GM23338 (cell line): ENCODE measurements around the gene HTRA1. TPM values are rescaled to one million over a fixed set of nuclear protein-coding genes. Genes with fewer than 3 reads are reported as not detected.

ENCODE experiments used
- ATAC-seq: fragments of 200-7000 bp; cut with Tn5 transposase; 3 replicates; pipeline ENCODE4 v1.9.1; 2020
- DNase-seq: peaks from one replicate; pipeline ENCODE4 v3.0.0-alpha.2; 2015; ENCODE audit warnings: low spot score
- H2AFZ ChIP-seq: fragments of 200-600 bp; sonication (generic); 2 replicates; pipeline ENCODE4 v1.8.0; 2016; ENCODE audit warnings: antibody characterized with exemption, mild to moderate bottlenecking, moderate library complexity
- H3F3A ChIP-seq: fragments of 200-600 bp; sonication (generic); replicated peaks from 2 replicates; pipeline ENCODE4 v1.8.0; 2017; ENCODE audit warnings: antibody characterized with exemption, mixed run types, low read depth
- H3K27ac ChIP-seq: fragments of 200-600 bp; sonication (generic); 2 replicates; pipeline ENCODE4 v1.6.1; 2016; ENCODE audit warnings: low read depth
- H3K27me3 ChIP-seq: fragments of 200-600 bp; sonication (generic); 2 replicates; pipeline ENCODE4 v1.8.0; 2016; ENCODE audit warnings: mild to moderate bottlenecking, mixed run types, moderate library complexity; ENCODE audit not compliant: insufficient read depth
- H3K36me3 ChIP-seq: fragments of 200-600 bp; sonication (generic); 2 replicates; pipeline ENCODE4 v1.8.0; 2016; ENCODE audit warnings: mild to moderate bottlenecking; ENCODE audit not compliant: insufficient read depth
- H3K4me1 ChIP-seq: fragments of 200-600 bp; sonication (generic); 2 replicates; pipeline ENCODE4 v1.8.0; 2016; ENCODE audit warnings: mild to moderate bottlenecking, moderate library complexity; ENCODE audit not compliant: insufficient read depth
- H3K4me2 ChIP-seq: fragments of 200-600 bp; sonication (generic); 2 replicates; pipeline ENCODE4 v1.7.1; 2017; ENCODE audit warnings: mixed run types
- H3K4me3 ChIP-seq: fragments of 200-600 bp; sonication (generic); 2 replicates; pipeline ENCODE4 v1.6.1; 2016; ENCODE audit warnings: mixed run types
- H3K79me2 ChIP-seq: fragments of 200-600 bp; sonication (generic); replicated peaks from 2 replicates; pipeline ENCODE4 v1.8.0; 2017; ENCODE audit warnings: mild to moderate bottlenecking; ENCODE audit not compliant: insufficient read depth
- H3K9me2 ChIP-seq: fragments of 200-600 bp; sonication (generic); 2 replicates; pipeline ENCODE4 v1.8.0; 2017; ENCODE audit not compliant: insufficient read depth
- H4K20me1 ChIP-seq: fragments of 200-600 bp; sonication (generic); replicated peaks from 2 replicates; pipeline ENCODE4 v1.8.0; 2017; ENCODE audit warnings: mild to moderate bottlenecking; ENCODE audit not compliant: insufficient read depth
- H3K27ac Mint-ChIP-seq: 2 replicates; pipeline ENCODE4 v1.8.0; 2020; ENCODE audit warnings: inconsistent platforms, mild to moderate bottlenecking, moderate library complexity, mixed read lengths
- H3K27me3 Mint-ChIP-seq: 3 replicates; pipeline ENCODE4 v1.8.0; 2022; ENCODE audit warnings: low read depth, mild to moderate bottlenecking, moderate library complexity, mixed read lengths, inconsistent platforms; ENCODE audit not compliant: insufficient read depth, poor library complexity
- H3K36me3 Mint-ChIP-seq: 3 replicates; pipeline ENCODE4 v1.8.0; 2021; ENCODE audit warnings: low read depth, mild to moderate bottlenecking, inconsistent platforms, moderate library complexity, mixed read lengths
- H3K4me1 Mint-ChIP-seq: 3 replicates; pipeline ENCODE4 v1.8.0; 2020; ENCODE audit warnings: mild to moderate bottlenecking, inconsistent platforms, mixed read lengths
- H3K4me3 Mint-ChIP-seq: 3 replicates; pipeline ENCODE4 v1.8.0; 2021; ENCODE audit warnings: moderate library complexity, mild to moderate bottlenecking, inconsistent platforms, mixed read lengths
- H3K9me3 Mint-ChIP-seq: 3 replicates; pipeline ENCODE4 v1.8.0; 2020; ENCODE audit warnings: moderate library complexity, mild to moderate bottlenecking, inconsistent platforms, mixed read lengths
- CREB1 ChIP-seq: fragments of 250-450 bp; sonication (Bioruptor Pico); IDR thresholded peaks from 2 replicates; pipeline ENCODE4 v1.5.0; 2020; ENCODE audit warnings: low read depth, mild to moderate bottlenecking, moderate library complexity
- ETS1 ChIP-seq: IDR thresholded peaks from 2 replicates; pipeline ENCODE4 v1.6.1; 2016; ENCODE audit warnings: antibody characterized with exemption
- EZH2 ChIP-seq: fragments of 200-600 bp; sonication (generic); IDR thresholded peaks from one replicate; pipeline ENCODE4 v1.8.0; 2017; ENCODE audit warnings: antibody characterized with exemption, mild to moderate bottlenecking, low read depth; ENCODE audit not compliant: unreplicated experiment
- EZH2phosphoT487 ChIP-seq: fragments of 200-600 bp; sonication (generic); IDR thresholded peaks from one replicate; pipeline ENCODE4 v1.8.1; 2018; ENCODE audit warnings: antibody characterized with exemption; ENCODE audit not compliant: unreplicated experiment
- JUNB ChIP-seq: IDR thresholded peaks from one replicate; pipeline ENCODE4 v1.6.1; 2016; ENCODE audit warnings: antibody characterized with exemption; ENCODE audit not compliant: unreplicated experiment
- NANOG ChIP-seq: IDR thresholded peaks from 2 replicates; pipeline ENCODE4 v1.6.1; 2016; ENCODE audit warnings: antibody characterized with exemption, borderline replicate concordance
- POLR2AphosphoS5 ChIP-seq: IDR thresholded peaks from 2 replicates; pipeline ENCODE4 v1.6.1; 2016; ENCODE audit warnings: antibody characterized with exemption, low read depth
- STAT1 ChIP-seq: IDR thresholded peaks from one replicate; pipeline ENCODE4 v1.6.1; 2016; ENCODE audit warnings: antibody characterized with exemption; ENCODE audit not compliant: unreplicated experiment
- ZNF114 ChIP-seq: fragments of 250-450 bp; sonication (Bioruptor Pico); IDR thresholded peaks from 2 replicates; pipeline ENCODE4 v1.5.0; 2020; ENCODE audit warnings: mild to moderate bottlenecking, moderate library complexity
- ZNF331 ChIP-seq: fragments of 250-450 bp; sonication (Bioruptor Pico); IDR thresholded peaks from 2 replicates; pipeline ENCODE4 v1.5.0; 2020; ENCODE audit warnings: low read depth, mild to moderate bottlenecking, moderate library complexity
- polyA plus RNA-seq: library from polyadenylated mRNA; unstranded; fragments of >200 nt; fragmentation: Nextera tagmentation; extraction: Ambion mirVana; gene quantifications from 2 replicates; pipeline ENCODE4 v1.2.1, GENCODE V29; 2016
- total RNA-seq: library from RNA; depleted of rRNA; stranded (reverse); fragments of >200 nt; shearing (Covaris generic); gene quantifications from 2 replicates; pipeline ENCODE4 v1.2.3, GENCODE V29; 2014
- TF ChIP-seq, protein P1 (sequence below), 2 experiments: fragments of 200-600 bp in 1 of 2; sonication (generic) in 1 of 2; conservative IDR thresholded peaks; 2 replicates each; pipeline versions ENCODE4 v1.5.1 to v1.6.1; 2016 to 2017; ENCODE audit warnings: antibody characterized with exemption in 2 of 2, low read depth in 2 of 2, mild to moderate bottlenecking in 2 of 2, moderate library complexity in 1 of 2
- TF ChIP-seq, protein P2 (sequence below): IDR thresholded peaks from one replicate; pipeline ENCODE4 v1.6.1; 2018; ENCODE audit warnings: antibody characterized with exemption; ENCODE audit not compliant: unreplicated experiment

Gene HTRA1
- total and polyA plus RNA-seq, 2 experiments from 2014 or later: 8.1 to 16.1 TPM

DNA sequence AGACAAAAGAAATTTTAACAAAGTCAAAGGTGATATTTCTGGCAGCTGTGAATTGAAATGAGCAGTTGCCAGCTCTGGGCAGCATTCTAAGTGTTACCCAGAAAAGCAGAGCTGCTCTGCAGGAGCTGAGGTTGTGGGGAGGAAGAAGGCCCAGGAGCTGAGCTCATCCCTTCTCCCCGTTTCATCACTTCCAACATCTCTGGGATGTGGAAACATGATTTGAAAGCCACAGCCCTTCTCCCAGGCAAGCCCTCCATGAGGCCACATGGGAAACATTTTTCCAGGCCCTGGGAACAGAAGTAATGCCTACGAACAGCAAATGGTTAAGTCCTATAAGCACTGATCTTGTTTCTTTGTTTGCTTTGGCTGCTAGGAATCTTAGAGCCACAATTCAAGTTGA is 88.3 kb downstream of the HTRA1 start (continued):
- TF ChIP-seq, protein P1, sequence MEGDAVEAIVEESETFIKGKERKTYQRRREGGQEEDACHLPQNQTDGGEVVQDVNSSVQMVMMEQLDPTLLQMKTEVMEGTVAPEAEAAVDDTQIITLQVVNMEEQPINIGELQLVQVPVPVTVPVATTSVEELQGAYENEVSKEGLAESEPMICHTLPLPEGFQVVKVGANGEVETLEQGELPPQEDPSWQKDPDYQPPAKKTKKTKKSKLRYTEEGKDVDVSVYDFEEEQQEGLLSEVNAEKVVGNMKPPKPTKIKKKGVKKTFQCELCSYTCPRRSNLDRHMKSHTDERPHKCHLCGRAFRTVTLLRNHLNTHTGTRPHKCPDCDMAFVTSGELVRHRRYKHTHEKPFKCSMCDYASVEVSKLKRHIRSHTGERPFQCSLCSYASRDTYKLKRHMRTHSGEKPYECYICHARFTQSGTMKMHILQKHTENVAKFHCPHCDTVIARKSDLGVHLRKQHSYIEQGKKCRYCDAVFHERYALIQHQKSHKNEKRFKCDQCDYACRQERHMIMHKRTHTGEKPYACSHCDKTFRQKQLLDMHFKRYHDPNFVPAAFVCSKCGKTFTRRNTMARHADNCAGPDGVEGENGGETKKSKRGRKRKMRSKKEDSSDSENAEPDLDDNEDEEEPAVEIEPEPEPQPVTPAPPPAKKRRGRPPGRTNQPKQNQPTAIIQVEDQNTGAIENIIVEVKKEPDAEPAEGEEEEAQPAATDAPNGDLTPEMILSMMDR (conservative IDR thresholded peaks at IDR 0.05; ENCODE audit: low read depth in 2 of 2): no peak
- TF ChIP-seq STAT1: no peak
- no peak for TF ChIP-seq EZH2
- no peak for TF ChIP-seq POLR2AphosphoS5
- TF ChIP-seq CREB1 (CRISPR knock-in tag): no peak
- TF ChIP-seq ZNF331 (CRISPR knock-in tag): no peak
- no peak for TF ChIP-seq ZNF114 (CRISPR knock-in tag)
- no peak for TF ChIP-seq JUNB
- no peak for TF ChIP-seq ETS1
- TF ChIP-seq, protein P2, sequence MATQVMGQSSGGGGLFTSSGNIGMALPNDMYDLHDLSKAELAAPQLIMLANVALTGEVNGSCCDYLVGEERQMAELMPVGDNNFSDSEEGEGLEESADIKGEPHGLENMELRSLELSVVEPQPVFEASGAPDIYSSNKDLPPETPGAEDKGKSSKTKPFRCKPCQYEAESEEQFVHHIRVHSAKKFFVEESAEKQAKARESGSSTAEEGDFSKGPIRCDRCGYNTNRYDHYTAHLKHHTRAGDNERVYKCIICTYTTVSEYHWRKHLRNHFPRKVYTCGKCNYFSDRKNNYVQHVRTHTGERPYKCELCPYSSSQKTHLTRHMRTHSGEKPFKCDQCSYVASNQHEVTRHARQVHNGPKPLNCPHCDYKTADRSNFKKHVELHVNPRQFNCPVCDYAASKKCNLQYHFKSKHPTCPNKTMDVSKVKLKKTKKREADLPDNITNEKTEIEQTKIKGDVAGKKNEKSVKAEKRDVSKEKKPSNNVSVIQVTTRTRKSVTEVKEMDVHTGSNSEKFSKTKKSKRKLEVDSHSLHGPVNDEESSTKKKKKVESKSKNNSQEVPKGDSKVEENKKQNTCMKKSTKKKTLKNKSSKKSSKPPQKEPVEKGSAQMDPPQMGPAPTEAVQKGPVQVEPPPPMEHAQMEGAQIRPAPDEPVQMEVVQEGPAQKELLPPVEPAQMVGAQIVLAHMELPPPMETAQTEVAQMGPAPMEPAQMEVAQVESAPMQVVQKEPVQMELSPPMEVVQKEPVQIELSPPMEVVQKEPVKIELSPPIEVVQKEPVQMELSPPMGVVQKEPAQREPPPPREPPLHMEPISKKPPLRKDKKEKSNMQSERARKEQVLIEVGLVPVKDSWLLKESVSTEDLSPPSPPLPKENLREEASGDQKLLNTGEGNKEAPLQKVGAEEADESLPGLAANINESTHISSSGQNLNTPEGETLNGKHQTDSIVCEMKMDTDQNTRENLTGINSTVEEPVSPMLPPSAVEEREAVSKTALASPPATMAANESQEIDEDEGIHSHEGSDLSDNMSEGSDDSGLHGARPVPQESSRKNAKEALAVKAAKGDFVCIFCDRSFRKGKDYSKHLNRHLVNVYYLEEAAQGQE: no peak
- no peak for TF ChIP-seq EZH2phosphoT487

DNA sequence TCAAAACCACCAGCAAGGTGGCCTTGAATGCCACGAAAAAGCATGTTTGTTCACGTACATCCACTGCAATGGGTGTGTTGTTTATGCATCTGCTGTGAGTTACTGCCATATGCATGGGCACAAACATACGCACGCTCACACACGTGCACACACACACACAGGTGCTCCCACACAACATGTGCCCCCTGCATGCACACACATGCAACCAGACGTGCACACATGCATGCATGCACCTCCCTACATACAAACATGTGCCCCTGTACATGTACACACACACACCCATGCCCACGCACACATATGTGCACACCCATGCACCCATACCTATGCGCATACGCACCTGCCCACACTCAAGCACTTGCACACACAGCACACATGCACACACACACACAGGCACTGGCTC is 89.1 kb downstream of the HTRA1 start:
- Mint-ChIP-seq H3K4me1 (no peaks in the 10 kb centered on the region), H3K4me3 (no peak overlapping the region), H3K27ac (no peak overlapping the region), H3K9me3 (no peaks in the 10 kb centered on the region), H3K27me3 (peaks cover 3% of the 10 kb centered on the region), H3K36me3 (no peaks in the 10 kb centered on the region)
- ATAC-seq (no peak), DNase-seq (no peak)
- TF ChIP-seq NANOG: no peak
- no peak for TF ChIP-seq ZNF114 (CRISPR knock-in tag)
- no peak for TF ChIP-seq JUNB
- TF ChIP-seq, protein P1 (conservative IDR thresholded peaks at IDR 0.05; ENCODE audit: low read depth in 2 of 2): no peak
- Histone ChIP-seq H4K20me1 (no peaks in the 10 kb centered on the region), H3K9me2 (no peaks in the 10 kb centered on the region), H3F3A (no peaks in the 10 kb centered on the region), H2AFZ (no peak overlapping the region), H3K4me2 (no peak overlapping the region), H3K36me3 (no peaks in the 10 kb centered on the region), H3K4me1 (no peaks in the 10 kb centered on the region), H3K79me2 (no peaks in the 10 kb centered on the region), H3K4me3 (no peak overlapping the region), H3K27ac (no peak overlapping the region), H3K27me3 (no peaks in the 10 kb centered on the region)
